PFSK-1 (cell line): Measurements from ENCODE around the gene PTBP3.

Source experiments
- FOXP2 ChIP-seq: optimal IDR thresholded peaks from 2 replicates; pipeline ENCODE3; 2011; ENCODE audit warnings: borderline replicate concordance, control low read depth, inconsistent platforms; ENCODE audit not compliant: insufficient read depth; ENCODE audit errors: extremely low read length, extremely low read depth
- POLR2AphosphoS5 ChIP-seq: IDR thresholded peaks from 2 replicates; pipeline ENCODE4 v1.6.1; 2012; ENCODE audit warnings: low read depth, mild to moderate bottlenecking, control low read depth, low read length, moderate library complexity
- REST ChIP-seq, 2 experiments: IDR thresholded peaks; 2 replicates each; pipeline versions ENCODE4 v1.6.1 to v1.8.0; 2011 to 2012; ENCODE audit warnings: low read depth in 2 of 2, low read length in 2 of 2, control low read depth in 1 of 2, inconsistent platforms in 1 of 2, mild to moderate bottlenecking in 1 of 2, moderate library complexity in 1 of 2; ENCODE audit not compliant: insufficient read depth in 1 of 2
- SIN3A ChIP-seq: IDR thresholded peaks from 2 replicates; pipeline ENCODE4 v1.6.1; 2012; ENCODE audit warnings: mild to moderate bottlenecking, low read length, moderate library complexity, borderline replicate concordance; ENCODE audit not compliant: insufficient read depth
- TAF1 ChIP-seq: IDR thresholded peaks from 2 replicates; pipeline ENCODE4 v1.6.1; 2012; ENCODE audit warnings: low read length, control low read depth, borderline replicate concordance; ENCODE audit not compliant: insufficient read depth

The PTBP3 gene

GRCh38 chr9:112232233-112232632 lies 101.2 kb downstream of the PTBP3 start:
- TF ChIP-seq POLR2AphosphoS5, result no peak
- TF ChIP-seq REST (IDR thresholded peaks at IDR 0.05; ENCODE audit: insufficient read depth in 1 of 2, low read depth in 2 of 2, low read length in 2 of 2), result no peak
- TF ChIP-seq SIN3A, result no peak
- TF ChIP-seq FOXP2, result no peak
- TF ChIP-seq TAF1, result no peak

GRCh38 chr9:112226091-112226490 lies 107.3 kb downstream of the PTBP3 start:
- TF ChIP-seq REST (IDR thresholded peaks at IDR 0.05; ENCODE audit: insufficient read depth in 1 of 2, low read depth in 2 of 2, low read length in 2 of 2), result no peak
- no peak for TF ChIP-seq FOXP2
- TF ChIP-seq TAF1, result no peak
- TF ChIP-seq POLR2AphosphoS5, result no peak
- TF ChIP-seq SIN3A, result no peak

- TF ChIP-seq TAF1 (no peak), POLR2AphosphoS5 (no peak), SIN3A (no peak), FOXP2 (no peak), REST (IDR thresholded peaks at IDR 0.05; ENCODE audit: insufficient read depth in 1 of 2, low read depth in 2 of 2, low read length in 2 of 2) (no peak)
These were observed 108.8 kb downstream of the PTBP3 start for GRCh38 chr9:112224401-112225289.

GRCh38 chr9:112218908-112219307 lies 114.5 kb downstream of the PTBP3 start:
- TF ChIP-seq FOXP2 (no peak), TAF1 (no peak), POLR2AphosphoS5 (no peak), SIN3A (no peak)

- TF ChIP-seq SIN3A, result no peak
- no peak for TF ChIP-seq FOXP2
- TF ChIP-seq POLR2AphosphoS5, result no peak
- TF ChIP-seq REST (IDR thresholded peaks at IDR 0.05; ENCODE audit: insufficient read depth in 1 of 2, low read depth in 2 of 2, low read length in 2 of 2), result no peak
- TF ChIP-seq TAF1, result no peak
These were observed 120.5 kb downstream of the PTBP3 start for GRCh38 chr9:112212926-112213325.
